IMR-90 (cell line): Measurements from ENCODE around the gene FUT6. TPM values are rescaled to one million over a fixed set of nuclear protein-coding genes. Genes with fewer than 3 reads are reported as not detected.

Experiments used
- ATAC-seq: fragments of 200-7000 bp; cut with Tn5 transposase; 2 replicates; pipeline ENCODE4 v1.9.1; 2020; ENCODE audit warnings: low read depth, mild to moderate bottlenecking, moderate library complexity
- BruUV-seq: library from RNA; stranded (reverse); fragments of 400-500 nt; replicated peaks from 2 replicates; lab custom pipeline; 2021; lab: Mats Ljungman, UMichigan
- CTCF ChIA-PET: fragments of 300-600 bp; formaldehyde crosslinking; extraction: SDS; loops from one replicate; lab custom pipeline; 2021; ENCODE audit warnings: antibody characterized with exemption; lab: Yijun Ruan, JAX
- POLR2A ChIA-PET: fragments of 300-600 bp; sonication (Branson Sonifier 250); formaldehyde crosslinking; loops from one replicate; lab custom pipeline; 2022; ENCODE audit warnings: antibody characterized with exemption; ENCODE audit not compliant: unreplicated experiment; lab: Charles Lee
- DNase-seq: peaks from one replicate; pipeline ENCODE4 v3.0.0; 2013
- H2AFZ ChIP-seq: replicated peaks from 2 replicates; pipeline ENCODE3; 2013; ENCODE audit warnings: low read length, mild to moderate bottlenecking; ENCODE audit not compliant: poor library complexity
- H2AK5ac ChIP-seq: 2 replicates; pipeline ENCODE4 v1.6.1; 2013; ENCODE audit warnings: low read depth, low read length, inconsistent platforms
- H2AK9ac ChIP-seq: replicated peaks from 2 replicates; pipeline ENCODE3; 2013; ENCODE audit warnings: mild to moderate bottlenecking, low read depth, low read length, moderate library complexity; ENCODE audit not compliant: poor library complexity
- H2BK120ac ChIP-seq: 2 replicates; pipeline ENCODE4 v1.6.1; 2013; ENCODE audit warnings: low read depth, low read length, inconsistent platforms
- H2BK15ac ChIP-seq: 3 replicates; pipeline ENCODE4 v1.6.1; 2013; ENCODE audit warnings: low read depth, low read length, inconsistent platforms
- H2BK20ac ChIP-seq: 2 replicates; pipeline ENCODE4 v1.6.1; 2013; ENCODE audit warnings: low read depth, mild to moderate bottlenecking, inconsistent platforms, low read length, moderate library complexity
- H2BK5ac ChIP-seq: 2 replicates; pipeline ENCODE4 v1.6.1; 2013; ENCODE audit warnings: mild to moderate bottlenecking, low read depth, low read length, inconsistent platforms; ENCODE audit not compliant: poor library complexity, severe bottlenecking
- H3K14ac ChIP-seq: replicated peaks from 2 replicates; pipeline ENCODE4 v1.6.1; 2013; ENCODE audit warnings: low read depth, low read length, inconsistent platforms
- H3K18ac ChIP-seq: 2 replicates; pipeline ENCODE4 v1.6.1; 2013; ENCODE audit warnings: low read depth, low read length, control low read depth
- H3K23ac ChIP-seq: 2 replicates; pipeline ENCODE4 v1.6.1; 2013; ENCODE audit warnings: low read depth, low read length, inconsistent platforms
- H3K27ac ChIP-seq: 2 replicates; pipeline ENCODE4 v1.5.1; 2013; ENCODE audit warnings: mild to moderate bottlenecking, control low read depth, low read length; ENCODE audit not compliant: insufficient read depth
- H3K27me3 ChIP-seq: 2 replicates; pipeline ENCODE4 v1.6.1; 2013; ENCODE audit warnings: low read length; ENCODE audit not compliant: control insufficient read depth, insufficient read depth
- H3K36me3 ChIP-seq: 2 replicates; pipeline ENCODE4 v1.6.1; 2013; ENCODE audit warnings: low read length, mixed read lengths; ENCODE audit not compliant: control insufficient read depth, insufficient read depth
- H3K4ac ChIP-seq: 2 replicates; pipeline ENCODE4 v1.6.1; 2013; ENCODE audit warnings: low read depth, low read length, inconsistent platforms
- H3K4me1 ChIP-seq: 2 replicates; pipeline ENCODE4 v1.6.1; 2013; ENCODE audit warnings: low read length, mixed read lengths; ENCODE audit not compliant: control insufficient read depth, insufficient read depth
- H3K4me2 ChIP-seq: 2 replicates; pipeline ENCODE4 v1.6.1; 2013; ENCODE audit warnings: low read depth, mild to moderate bottlenecking, control low read depth, low read length, moderate library complexity
- H3K4me3 ChIP-seq: 2 replicates; pipeline ENCODE4 v1.5.1; 2013; ENCODE audit warnings: low read depth, mild to moderate bottlenecking, control low read depth, low read length, moderate library complexity; ENCODE audit not compliant: insufficient read depth
- H3K56ac ChIP-seq: 2 replicates; pipeline ENCODE4 v1.6.1; 2013; ENCODE audit warnings: low read length, inconsistent platforms; ENCODE audit not compliant: insufficient read depth; ENCODE audit errors: extremely low read depth
- H3K79me1 ChIP-seq, 2 experiments: 2 replicates each; pipeline ENCODE4 v1.6.1; 2013; ENCODE audit warnings: low read length in 2 of 2, inconsistent platforms in 1 of 2, low read depth in 1 of 2
- H3K9ac ChIP-seq: 2 replicates; pipeline ENCODE4 v1.6.1; 2013; ENCODE audit warnings: low read depth, low read length, control low read depth
- H3K9me1 ChIP-seq: 2 replicates; pipeline ENCODE4 v1.6.1; 2013; ENCODE audit warnings: low read length, inconsistent platforms; ENCODE audit not compliant: insufficient read depth
- H3K9me3 ChIP-seq: 2 replicates; pipeline ENCODE4 v1.6.1; 2013; ENCODE audit warnings: low read length; ENCODE audit not compliant: control insufficient read depth, insufficient read depth
- H4K20me1 ChIP-seq: 2 replicates; pipeline ENCODE4 v1.6.1; 2013; ENCODE audit warnings: low read length, inconsistent platforms; ENCODE audit not compliant: insufficient read depth
- H4K5ac ChIP-seq: 2 replicates; pipeline ENCODE4 v1.6.1; 2013; ENCODE audit warnings: mild to moderate bottlenecking, low read depth, low read length, control low read depth
- H4K8ac ChIP-seq, 2 experiments: 2 replicates each; pipeline ENCODE4 v1.6.1; 2013; ENCODE audit warnings: low read depth in 2 of 2, low read length in 2 of 2, control low read depth in 1 of 2, inconsistent platforms in 1 of 2
- H4K91ac ChIP-seq: 2 replicates; pipeline ENCODE4 v1.6.1; 2013; ENCODE audit warnings: low read depth, low read length, inconsistent platforms; ENCODE audit not compliant: insufficient read depth
- BHLHE40 ChIP-seq: fragments of 150-350 bp; IDR thresholded peaks from 2 replicates; pipeline ENCODE4 v1.6.1; 2016; ENCODE audit warnings: mild to moderate bottlenecking, low read depth, low read length
- CEBPB ChIP-seq: IDR thresholded peaks from 2 replicates; pipeline ENCODE4 v1.6.1; 2012; ENCODE audit warnings: low read depth, low read length, improper control_type of control experiment
- CHD1 ChIP-seq: IDR thresholded peaks from 2 replicates; pipeline ENCODE4 v1.6.1; 2012; ENCODE audit warnings: low read depth, low read length, improper control_type of control experiment
- CTCF ChIP-seq: conservative IDR thresholded peaks from 2 replicates; pipeline ENCODE4 v1.5.1; 2012; ENCODE audit warnings: mild to moderate bottlenecking, low read depth, low read length, improper control_type of control experiment
- ELK1 ChIP-seq: fragments of 150-350 bp; IDR thresholded peaks from 2 replicates; pipeline ENCODE4 v1.6.1; 2016; ENCODE audit warnings: low read depth, mild to moderate bottlenecking, low read length, moderate library complexity, borderline replicate concordance
- MAFK ChIP-seq: IDR thresholded peaks from 2 replicates; pipeline ENCODE4 v1.6.1; 2012; ENCODE audit warnings: low read depth, low read length, improper control_type of control experiment
- MXI1 ChIP-seq: IDR thresholded peaks from 2 replicates; pipeline ENCODE4 v1.6.1; 2012; ENCODE audit warnings: low read depth, mild to moderate bottlenecking, low read length, moderate library complexity, borderline replicate concordance
- NFE2L2 ChIP-seq: fragments of 150-350 bp; IDR thresholded peaks from 2 replicates; pipeline ENCODE4 v1.6.1; 2016; ENCODE audit warnings: low read depth, mild to moderate bottlenecking, low read length
- POLR2A ChIP-seq: IDR thresholded peaks from 2 replicates; pipeline ENCODE4 v1.6.1; 2012; ENCODE audit warnings: mild to moderate bottlenecking, low read depth, low read length
- RAD21 ChIP-seq: IDR thresholded peaks from 2 replicates; pipeline ENCODE4 v1.6.1; 2012; ENCODE audit warnings: low read length, improper control_type of control experiment
- RCOR1 ChIP-seq: IDR thresholded peaks from 2 replicates; pipeline ENCODE4 v1.6.1; 2012; ENCODE audit warnings: mild to moderate bottlenecking, low read length, improper control_type of control experiment; ENCODE audit not compliant: insufficient replicate concordance
- RFX5 ChIP-seq: IDR thresholded peaks from 2 replicates; pipeline ENCODE4 v1.8.0; 2012; ENCODE audit warnings: low read depth, mild to moderate bottlenecking, low read length, moderate library complexity
- SMC3 ChIP-seq: fragments of 150-350 bp; IDR thresholded peaks from 2 replicates; pipeline ENCODE4 v1.6.1; 2016; ENCODE audit warnings: low read depth, mild to moderate bottlenecking, antibody characterized with exemption, low read length, moderate library complexity
- USF2 ChIP-seq: fragments of 150-350 bp; IDR thresholded peaks from 2 replicates; pipeline ENCODE4 v1.6.1; 2017; ENCODE audit warnings: mild to moderate bottlenecking, antibody characterized with exemption, low read length, low read depth
- WGBS, 2 experiments: methylation state at CpG; one replicate each; pipeline versions ENCODE4 v1.1.5 to v1.1.7; 2013; ENCODE audit warnings: missing lambda C conversion rate in 2 of 2; ENCODE audit not compliant: insufficient read length in 1 of 2; ENCODE audit errors: extremely low coverage in 2 of 2; 5-methylcytosine and 5-hydroxymethylcytosine counted together
- dilution Hi-C: fragments of 300-500 bp; cut with HindIII; formaldehyde crosslinking; loops from one replicate; pipeline ENCODE4 v1.14.3; 2018; ENCODE audit warnings: low sequenced_read_pairs; ENCODE audit not compliant: unreplicated experiment
- in situ Hi-C: fragments of 300-500 bp; cut with MboI; formaldehyde crosslinking; loops from 3 replicates; pipeline ENCODE4 v1.14.3; 2019; ENCODE audit warnings: low sequenced_read_pairs, inconsistent platforms, mixed read lengths
- intact Hi-C: fragments of 100-400 bp; cut with micrococcal nuclease; formaldehyde crosslinking; loops from 2 replicates; pipeline ENCODE4 v1.10.0; 2022
- polyA plus RNA-seq, 3 experiments: library from polyadenylated mRNA; depleted of rRNA; stranded (reverse); fragments of >200 nt; gene quantifications; 2 replicates each; pipeline ENCODE4 v1.2.3, GENCODE V29; 2012; ENCODE audit warnings: low replicate concordance in 1 of 3
- total RNA-seq: library from RNA; depleted of rRNA; stranded (reverse); fragments of >200 nt; gene quantifications from 2 replicates; pipeline ENCODE4 v1.2.3, GENCODE V29; 2012

FUT6 gene
- total and polyA plus RNA-seq, 2 of the 4 experiments (the other 2 are of a cell fraction), result not detected

GRCh38 chr19:5795382-5795919, 44.1 kb downstream of the FUT6 start:
- H3K4ac ChIP-seq, result no peak overlapping the region
- WGBS, 2 experiments, result 92% methylated on average over 4 of the region's 7 CpGs; no CpG with 5 or more reads in 1 of the 2 experiments
- H2BK5ac ChIP-seq, result no peak overlapping the region
- ChIA-PET CTCF (interaction anchor here (2.6 kb wide), 1 partner anchor 8 kb away, joined by 8 read pairs; no protein-coding TSS in a partner anchor), POLR2A (no interaction called here)
- H4K8ac ChIP-seq, result no peak overlapping the region
- no peak overlapping the region for H2AFZ ChIP-seq
- H3K4me1 ChIP-seq, result no peaks in the 10 kb centered on the region; the same call in 1 of the 2 replicates
- no peak overlapping the region for H4K5ac ChIP-seq
- intact Hi-C loops, result loop anchor here (10.0 kb wide), 1 partner anchor 659 kb away; the partner anchor contains the start of gene SLC25A23
- no peak overlapping the region for H2AK5ac ChIP-seq
- no peaks in the 10 kb centered on the region; a peak in 1 of 4 replicates for H3K79me1 ChIP-seq
- no peak overlapping the region for H3K14ac ChIP-seq
- no peaks in the 10 kb centered on the region for H4K20me1 ChIP-seq
- no peak for DNase-seq
- H3K36me3 ChIP-seq, result no peaks in the 10 kb centered on the region
- dilution Hi-C loops, result no loop called here
- H4K91ac ChIP-seq, result no peak overlapping the region
- no peak overlapping the region for H3K9ac ChIP-seq
- no peak overlapping the region for H3K27ac ChIP-seq
- in situ Hi-C loops, result no loop called here
- peaks cover 11% of the 10 kb centered on the region; the same call in 1 of the 2 replicates for H3K27me3 ChIP-seq
- H3K23ac ChIP-seq, result no peak overlapping the region
- H2BK15ac ChIP-seq, result no peak overlapping the region
- no peak overlapping the region for H2AK9ac ChIP-seq
- TF ChIP-seq CEBPB, result no peak
- TF ChIP-seq RAD21, result no peak
- TF ChIP-seq ELK1, result no peak
- no peak for TF ChIP-seq CHD1
- no peak for TF ChIP-seq CTCF
- TF ChIP-seq USF2, result no peak
- TF ChIP-seq BHLHE40, result no peak
- TF ChIP-seq RCOR1, result no peak
- no peak for TF ChIP-seq NFE2L2
- no peak for TF ChIP-seq MXI1
- TF ChIP-seq SMC3, result no peak
- no peak for TF ChIP-seq RFX5
- no peak for TF ChIP-seq POLR2A
- TF ChIP-seq MAFK, result no peak
- no TSS peak for BruUV-seq
- H3K18ac ChIP-seq, result no peak overlapping the region
- no peaks in the 10 kb centered on the region for H3K9me1 ChIP-seq
- H3K56ac ChIP-seq, result no peak overlapping the region
- no peak overlapping the region for H2BK20ac ChIP-seq
- H3K4me3 ChIP-seq, result no peak overlapping the region
- no peak overlapping the region for H3K4me2 ChIP-seq
- ATAC-seq, result no peak
- no peak overlapping the region for H2BK120ac ChIP-seq
- H3K9me3 ChIP-seq, result no peaks in the 10 kb centered on the region
